ENCODE data around the gene CYP4V2.

- TF ChIP-seq POLR2A (IDR thresholded peaks at IDR 0.05): no peak
- TF ChIP-seq, protein P1, sequence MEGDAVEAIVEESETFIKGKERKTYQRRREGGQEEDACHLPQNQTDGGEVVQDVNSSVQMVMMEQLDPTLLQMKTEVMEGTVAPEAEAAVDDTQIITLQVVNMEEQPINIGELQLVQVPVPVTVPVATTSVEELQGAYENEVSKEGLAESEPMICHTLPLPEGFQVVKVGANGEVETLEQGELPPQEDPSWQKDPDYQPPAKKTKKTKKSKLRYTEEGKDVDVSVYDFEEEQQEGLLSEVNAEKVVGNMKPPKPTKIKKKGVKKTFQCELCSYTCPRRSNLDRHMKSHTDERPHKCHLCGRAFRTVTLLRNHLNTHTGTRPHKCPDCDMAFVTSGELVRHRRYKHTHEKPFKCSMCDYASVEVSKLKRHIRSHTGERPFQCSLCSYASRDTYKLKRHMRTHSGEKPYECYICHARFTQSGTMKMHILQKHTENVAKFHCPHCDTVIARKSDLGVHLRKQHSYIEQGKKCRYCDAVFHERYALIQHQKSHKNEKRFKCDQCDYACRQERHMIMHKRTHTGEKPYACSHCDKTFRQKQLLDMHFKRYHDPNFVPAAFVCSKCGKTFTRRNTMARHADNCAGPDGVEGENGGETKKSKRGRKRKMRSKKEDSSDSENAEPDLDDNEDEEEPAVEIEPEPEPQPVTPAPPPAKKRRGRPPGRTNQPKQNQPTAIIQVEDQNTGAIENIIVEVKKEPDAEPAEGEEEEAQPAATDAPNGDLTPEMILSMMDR (IDR thresholded peaks at IDR 0.05): no peak
Measured at GRCh38 chr4:186201010-186201409, 9.6 kb downstream of the CYP4V2 start.

Measured in lower leg skin (tissue), 3 donors.